ENCODE measurements around the gene DMKN. TPM values are rescaled to one million over a fixed set of nuclear protein-coding genes. Genes with fewer than 3 reads are reported as not detected.

The DMKN gene, protein sequence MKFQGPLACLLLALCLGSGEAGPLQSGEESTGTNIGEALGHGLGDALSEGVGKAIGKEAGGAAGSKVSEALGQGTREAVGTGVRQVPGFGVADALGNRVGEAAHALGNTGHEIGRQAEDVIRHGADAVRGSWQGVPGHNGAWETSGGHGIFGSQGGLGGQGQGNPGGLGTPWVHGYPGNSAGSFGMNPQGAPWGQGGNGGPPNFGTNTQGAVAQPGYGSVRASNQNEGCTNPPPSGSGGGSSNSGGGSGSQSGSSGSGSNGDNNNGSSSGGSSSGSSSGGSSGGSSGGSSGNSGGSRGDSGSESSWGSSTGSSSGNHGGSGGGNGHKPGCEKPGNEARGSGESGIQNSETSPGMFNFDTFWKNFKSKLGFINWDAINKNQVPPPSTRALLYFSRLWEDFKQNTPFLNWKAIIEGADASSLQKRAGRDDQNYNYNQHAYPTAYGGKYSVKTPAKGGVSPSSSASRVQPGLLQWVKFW
- total RNA-seq (2022; extraction: Qiagen RNA extraction), result 34.4 to 41.4 TPM (median 35.8 TPM) in 5 replicates

GRCh38 chr19:35513628-35514281, at the start of gene DMKN:
Gene DMKN (minus strand): TSS chr19:35513649. CDS start chr19:35513475, 174 bp downstream.

DNA sequence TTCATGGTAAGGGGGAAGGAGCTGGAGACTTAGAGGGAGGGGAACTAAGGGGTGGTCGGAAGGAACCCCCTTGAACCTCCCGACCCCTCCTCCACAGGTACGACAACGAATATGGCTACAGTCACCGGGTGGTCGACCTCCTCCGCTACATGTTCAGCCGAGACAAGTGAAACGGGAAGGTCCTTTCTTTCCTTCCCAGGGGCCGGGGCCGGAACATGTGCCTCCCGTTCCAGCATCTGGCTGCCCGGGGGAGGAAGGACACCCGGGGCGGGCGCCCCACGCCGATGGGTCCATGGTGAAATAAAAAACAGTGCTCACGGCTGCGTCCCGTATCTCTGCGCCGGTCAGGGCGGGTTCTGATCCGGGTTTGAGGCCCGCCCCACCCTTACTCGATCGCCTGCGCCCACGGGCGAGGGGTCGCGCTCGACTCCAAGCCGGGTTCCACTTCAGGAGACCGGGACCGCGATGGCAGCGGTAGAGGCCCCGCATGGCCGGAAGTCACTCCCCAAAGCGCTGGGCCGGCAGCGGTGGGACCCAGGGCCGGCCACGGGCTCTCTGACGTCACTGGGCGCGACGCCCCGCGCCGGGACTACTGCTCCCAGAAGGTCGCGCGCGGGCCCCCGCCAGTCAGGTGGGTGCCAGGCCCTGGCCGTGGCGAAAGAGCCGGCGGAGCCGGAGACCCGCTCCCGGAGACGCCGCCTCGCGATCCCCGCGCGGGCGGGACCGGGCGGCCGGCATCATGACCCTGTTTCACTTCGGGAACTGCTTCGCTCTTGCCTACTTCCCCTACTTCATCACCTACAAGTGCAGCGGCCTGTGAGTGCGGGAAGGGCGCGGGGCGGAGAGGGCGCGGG, 31.8 kb upstream of the DMKN start, which contains the start of gene TMEM147:
TSS of gene TMEM147 (plus strand) at position 626 of the 854 bp plus-strand sequence. CDS start at position 740, 114 bp downstream.

DNA sequence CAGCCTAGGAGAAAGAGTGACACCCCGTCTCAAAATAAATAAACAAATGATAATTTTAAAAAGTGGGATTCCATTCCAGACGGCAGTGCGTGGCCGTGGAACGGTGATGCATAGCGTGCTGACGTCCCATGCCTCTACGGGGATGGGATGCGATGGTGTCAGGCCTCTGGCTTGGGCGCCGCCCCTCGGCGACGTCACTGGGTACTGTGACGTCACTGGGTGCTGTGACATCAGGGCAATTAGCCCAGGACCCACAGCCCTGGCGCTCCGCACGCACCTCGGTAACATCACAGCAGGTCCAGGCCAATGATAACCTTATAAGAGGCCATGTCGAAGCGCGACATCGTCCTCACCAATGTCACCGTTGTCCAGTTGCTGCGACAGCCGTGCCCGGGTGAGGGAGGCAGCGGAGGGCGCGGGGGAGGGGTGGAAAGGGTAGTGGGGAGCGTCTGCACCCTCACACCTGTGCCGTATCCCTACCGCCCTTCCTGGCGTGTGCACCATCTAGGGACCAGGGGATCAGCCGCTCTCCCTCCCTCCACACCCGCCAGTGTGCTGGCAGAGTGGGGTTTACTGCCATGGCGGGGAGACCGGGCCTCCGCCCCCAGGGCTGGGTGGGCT, 19.9 kb upstream of the DMKN start, which contains the start of gene GAPDHS:
TSS of gene GAPDHS (plus strand) at position 256 of the 621 bp plus-strand sequence. CDS start at position 328, 72 bp downstream.

GRCh38 chr19:35528218-35529038, 15.0 kb upstream of the DMKN start, which contains the start of gene SBSN:
Gene SBSN (minus strand): TSS chr19:35528311. CDS start chr19:35528281, 30 bp downstream.

DNA sequence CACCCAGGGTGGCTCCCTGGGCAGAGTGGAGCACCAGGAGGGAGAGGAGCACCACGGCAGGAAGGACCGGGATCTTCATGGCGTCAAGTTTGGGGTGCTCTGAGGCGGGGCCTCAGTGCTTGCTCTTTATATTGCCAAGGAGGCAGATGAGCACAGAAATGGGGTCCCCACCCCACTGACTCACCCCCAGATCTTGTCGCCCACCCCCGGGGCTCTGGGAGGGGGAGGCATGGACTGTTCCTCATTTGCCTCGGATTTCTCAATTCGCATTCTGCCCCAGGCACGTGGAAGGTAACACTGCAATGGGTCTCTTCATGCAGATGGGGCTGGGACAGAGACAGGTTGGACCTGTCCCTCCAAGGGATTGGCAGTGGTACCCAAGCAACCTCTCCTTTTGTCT, 23.1 kb downstream of the DMKN start, which contains the start of gene KRTDAP:
TSS of gene KRTDAP (minus strand) at position 101 of the 400 bp plus-strand sequence. CDS start at position 79, 22 bp downstream.

DNA sequence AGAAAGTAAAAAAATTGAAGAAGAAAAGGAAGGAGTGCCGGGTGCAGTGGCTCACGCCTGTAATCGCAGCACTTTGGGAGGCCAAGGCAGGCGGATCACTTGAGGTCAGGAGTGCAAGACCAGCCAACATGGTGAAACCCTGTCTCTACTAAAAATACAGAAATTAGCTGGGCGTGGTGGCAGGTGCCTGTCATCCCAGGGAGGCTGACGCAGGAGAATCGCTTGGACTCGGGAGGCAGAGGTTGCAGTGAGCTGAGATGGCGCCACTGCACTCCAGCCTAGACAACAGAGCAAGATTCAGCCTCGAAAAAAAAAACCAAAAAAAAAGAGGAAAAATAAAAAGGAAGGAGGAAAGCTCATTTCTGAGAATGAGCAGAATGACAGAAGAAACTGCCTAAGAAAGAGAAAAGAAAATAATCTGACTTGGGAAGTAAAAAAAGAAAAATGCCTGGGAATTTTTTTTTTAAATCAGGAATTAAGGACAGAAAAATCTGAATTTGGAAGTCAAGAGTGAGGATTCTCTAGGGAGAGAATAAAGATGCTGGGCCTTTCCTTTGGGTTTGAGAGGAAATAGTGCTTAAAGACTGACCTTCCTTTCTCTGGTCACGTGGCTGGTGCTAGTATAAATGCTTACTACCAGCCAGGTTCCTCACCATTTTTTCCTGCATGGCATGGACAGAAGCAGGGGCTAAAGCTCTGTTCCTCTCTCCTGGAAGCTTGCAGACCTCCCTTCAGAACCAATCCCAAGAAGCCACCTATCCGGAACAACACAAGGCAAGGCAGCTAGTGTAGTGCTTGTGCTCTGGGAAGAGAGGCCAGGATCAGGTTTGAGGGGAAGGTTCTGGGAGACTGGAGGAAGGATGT, 65.6 kb downstream of the DMKN start, which contains the start of gene FFAR2:
TSS of gene FFAR2 (plus strand) at position 652 of the 864 bp plus-strand sequence. CDS start 1,458 bp downstream, outside the sequence.

Other genes starting within 250 kb of the DMKN start
- 111 to 164 TPM (median 154 TPM) in 5 replicates for gene USF2, start 244.7 kb downstream of the DMKN start, total RNA-seq (2022; extraction: Qiagen RNA extraction)
- 0.03 to 0.25 TPM (median 0.10 TPM) in 4 of 5 replicates, not detected in the other for gene HAMP, start 231.1 kb downstream of the DMKN start, total RNA-seq (2022; extraction: Qiagen RNA extraction)
- gene MAG, start 221.5 kb downstream of the DMKN start, total RNA-seq (2022; extraction: Qiagen RNA extraction), result 0.03 to 0.10 TPM in 2 of 5 replicates, not detected in the others
- 0.71 to 1.6 TPM (median 0.89 TPM) in 5 replicates for gene CD22, start 184.5 kb downstream of the DMKN start, total RNA-seq (2022; extraction: Qiagen RNA extraction)
- 0.02 to 0.06 TPM (median 0.03 TPM) in 4 of 5 replicates, not detected in the other for gene FFAR1, start 165.7 kb downstream of the DMKN start, total RNA-seq (2022; extraction: Qiagen RNA extraction)
- gene FFAR3, start 155.2 kb downstream of the DMKN start, total RNA-seq (2022; extraction: Qiagen RNA extraction), result 0.08 TPM in 1 of 5 replicates, not detected in the others
- gene GPR42, start 142.6 kb downstream of the DMKN start, total RNA-seq (2022; extraction: Qiagen RNA extraction), result 0.03 TPM in 1 of 5 replicates, not detected in the others
- gene FFAR2, start 65.4 kb downstream of the DMKN start, total RNA-seq (2022; extraction: Qiagen RNA extraction), result 0.02 TPM in 1 of 5 replicates, not detected in the others
- gene KRTDAP, start 23.2 kb downstream of the DMKN start, total RNA-seq (2022; extraction: Qiagen RNA extraction), result not detected in 5 replicates
- 3.5 to 4.0 TPM (median 3.9 TPM) in 5 replicates for gene SBSN, start 14.7 kb upstream of the DMKN start, total RNA-seq (2022; extraction: Qiagen RNA extraction)
- gene GAPDHS, start 19.8 kb upstream of the DMKN start, total RNA-seq (2022; extraction: Qiagen RNA extraction), result 0.08 to 0.14 TPM (median 0.10 TPM) in 5 replicates
- 346 to 443 TPM (median 420 TPM) in 5 replicates for gene TMEM147, start 32.0 kb upstream of the DMKN start, total RNA-seq (2022; extraction: Qiagen RNA extraction)
- 0.06 to 0.14 TPM (median 0.13 TPM) in 4 of 5 replicates, not detected in the other for gene ATP4A, start 50.0 kb upstream of the DMKN start, total RNA-seq (2022; extraction: Qiagen RNA extraction)
- not detected in 5 replicates for gene PMIS2, start 72.5 kb upstream of the DMKN start, total RNA-seq (2022; extraction: Qiagen RNA extraction)
- 11.1 to 17.3 TPM (median 14.6 TPM) in 5 replicates for gene HAUS5, start 99.1 kb upstream of the DMKN start, total RNA-seq (2022; extraction: Qiagen RNA extraction)
- gene RBM42, start 115.4 kb upstream of the DMKN start, total RNA-seq (2022; extraction: Qiagen RNA extraction), result 150 to 223 TPM (median 210 TPM) in 5 replicates
- 1.7 to 3.4 TPM (median 2.7 TPM) in 5 replicates for gene ETV2, start 128.1 kb upstream of the DMKN start, total RNA-seq (2022; extraction: Qiagen RNA extraction)
- 1,342 to 1,451 TPM (median 1,370 TPM) in 5 replicates for gene COX6B1, start 134.7 kb upstream of the DMKN start, total RNA-seq (2022; extraction: Qiagen RNA extraction)
- gene UPK1A, start 152.9 kb upstream of the DMKN start, total RNA-seq (2022; extraction: Qiagen RNA extraction), result 0.55 to 1.1 TPM (median 1.1 TPM) in 5 replicates
- 0.05 TPM in 1 of 5 replicates, not detected in the others for gene ZBTB32, start 190.9 kb upstream of the DMKN start, total RNA-seq (2022; extraction: Qiagen RNA extraction)
- gene KMT2B, start 204.4 kb upstream of the DMKN start, total RNA-seq (2022; extraction: Qiagen RNA extraction), result 49.7 to 60.0 TPM (median 57.9 TPM) in 5 replicates
- 10.9 to 12.5 TPM (median 11.8 TPM) in 5 replicates for gene IGFLR1, start 228.8 kb upstream of the DMKN start, total RNA-seq (2022; extraction: Qiagen RNA extraction)
- gene U2AF1L4, start 231.8 kb upstream of the DMKN start, total RNA-seq (2022; extraction: Qiagen RNA extraction), result 22.6 to 29.2 TPM (median 25.6 TPM) in 5 replicates
- gene PSENEN, start 232.0 kb upstream of the DMKN start, total RNA-seq (2022; extraction: Qiagen RNA extraction), result 266 to 332 TPM (median 283 TPM) in 5 replicates
- 23.0 to 28.0 TPM (median 24.5 TPM) in 5 replicates for gene LIN37, start 234.9 kb upstream of the DMKN start, total RNA-seq (2022; extraction: Qiagen RNA extraction)
- gene HSPB6, start 243.4 kb upstream of the DMKN start, total RNA-seq (2022; extraction: Qiagen RNA extraction), result 0.08 to 0.34 TPM (median 0.24 TPM) in 5 replicates
- gene PROSER3, start 244.5 kb upstream of the DMKN start, total RNA-seq (2022; extraction: Qiagen RNA extraction), result 21.4 to 27.1 TPM (median 26.4 TPM) in 5 replicates